GM19035 (cell line): ENCODE measurements around the gene ELP1.
"Not testable (repeated sequence)": the region's sequence is repeated elsewhere in the genome, so short reads cannot be mapped to it uniquely, and the experiment has no call there.

Experiments
- ATAC-seq: cut with Tn5 transposase; IDR thresholded peaks from one replicate; pipeline ENCODE4 v1.9.1; 2021; ENCODE audit not compliant: unreplicated experiment

The ELP1 gene

DNA sequence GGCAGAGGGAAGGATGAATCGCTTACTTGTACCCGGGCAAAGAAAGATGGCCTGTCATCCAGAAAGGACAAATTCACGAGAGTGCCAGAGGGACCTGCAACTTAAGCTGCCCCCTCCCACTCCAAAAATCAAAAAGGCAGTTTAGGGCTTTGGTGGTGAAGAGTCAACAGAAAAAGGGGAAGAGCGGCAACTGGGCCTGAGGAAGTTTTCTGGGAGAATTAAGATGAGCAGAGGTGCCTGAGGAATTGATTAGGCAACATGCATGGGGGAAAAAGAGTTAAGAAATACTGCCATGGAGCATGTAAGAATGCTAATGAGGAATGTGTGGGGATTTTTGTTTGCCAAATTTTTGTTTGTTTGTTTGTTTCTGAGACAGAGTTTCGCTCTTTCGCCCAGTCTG lies 76.4 kb downstream of the ELP1 start:
- no peak for ATAC-seq

DNA sequence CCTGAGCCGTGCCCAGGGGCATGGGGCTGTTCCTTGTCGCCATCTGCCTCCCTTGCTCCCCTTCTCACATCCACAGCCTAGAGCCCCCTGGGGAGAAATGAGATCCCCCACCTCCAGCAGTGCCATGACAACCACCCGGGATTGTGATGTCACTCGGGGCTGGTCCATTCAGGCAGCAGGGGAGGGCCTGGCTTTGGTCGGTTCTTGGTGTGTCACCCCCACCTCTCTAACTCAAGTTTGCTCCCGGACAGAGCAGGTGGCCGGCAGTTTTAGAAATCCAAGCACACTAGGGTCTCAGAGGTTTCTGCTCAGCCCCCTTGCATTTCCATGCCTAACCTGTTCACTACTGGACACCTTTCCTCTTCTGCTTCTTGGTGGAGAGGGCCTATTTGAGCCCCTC lies 78.0 kb downstream of the ELP1 start, which contains the start of gene ACTL7B:
Gene ACTL7B, minus strand, starts transcription at position 99 of the 400 bp plus-strand sequence. Its CDS starts 56 bp downstream, at position 43.
- no peak for ATAC-seq

DNA sequence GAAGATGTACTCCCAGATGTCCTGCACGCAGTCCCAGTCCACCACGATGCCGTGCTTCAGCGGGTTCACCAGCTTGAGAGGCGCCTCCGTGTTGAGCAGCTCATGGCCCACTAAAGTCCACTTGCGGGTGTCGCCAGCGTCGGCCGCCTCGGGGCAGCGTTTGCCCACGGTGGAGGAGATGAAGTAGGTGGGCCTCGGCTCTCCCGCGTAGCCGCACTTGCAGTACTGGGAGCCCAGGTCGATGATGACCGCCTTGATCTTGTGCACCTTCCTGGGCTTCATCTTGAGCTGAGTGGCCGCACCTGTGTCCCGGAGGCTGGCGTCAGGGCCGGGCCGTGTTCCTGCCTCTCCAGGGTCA lies 78.4 kb downstream of the ELP1 start:
- ATAC-seq, result no peak

DNA sequence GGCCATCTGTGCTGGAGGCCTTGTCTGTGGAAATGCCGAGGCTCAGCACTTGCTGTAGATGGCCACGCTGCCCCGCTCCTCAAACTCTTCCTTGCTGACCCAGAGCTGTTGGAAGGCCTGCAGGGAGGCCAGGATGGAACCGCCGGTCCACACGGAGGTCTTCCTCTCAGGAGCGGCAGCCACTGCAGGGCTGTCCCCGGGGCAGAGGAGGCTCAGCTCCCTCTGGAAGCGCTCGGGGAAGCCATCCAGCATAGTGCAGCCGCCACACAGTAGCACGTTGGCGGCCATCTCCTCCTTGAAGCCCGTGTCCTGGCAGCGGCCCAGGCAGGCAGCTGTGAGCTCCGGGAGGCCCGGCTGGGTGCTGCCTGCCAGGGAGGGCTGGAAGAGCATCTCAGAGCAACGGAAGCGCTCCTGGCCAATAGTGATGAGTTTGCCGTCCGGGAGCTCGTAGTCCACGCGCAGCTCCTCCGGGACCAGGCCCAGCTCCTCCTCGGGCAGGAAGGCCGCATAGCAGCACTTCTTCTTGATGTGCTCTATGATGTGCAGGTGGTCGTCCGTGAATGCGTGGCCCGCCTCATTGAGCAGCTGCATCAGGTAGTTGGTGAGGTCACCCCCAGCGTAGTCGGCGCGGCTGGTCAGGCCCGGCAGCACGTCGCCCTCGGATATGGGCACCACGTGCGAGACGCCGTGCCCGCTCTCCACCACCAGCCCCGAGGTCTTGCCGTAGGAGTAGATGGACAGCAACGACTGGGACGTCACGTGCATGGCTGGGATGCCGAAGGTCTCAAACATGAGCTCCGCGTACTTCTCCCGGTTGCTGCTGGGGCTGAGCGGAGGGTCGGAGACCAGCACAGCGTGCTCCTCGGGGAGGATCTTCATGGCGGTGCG lies 79.0 kb downstream of the ELP1 start:
- no peak for ATAC-seq

DNA sequence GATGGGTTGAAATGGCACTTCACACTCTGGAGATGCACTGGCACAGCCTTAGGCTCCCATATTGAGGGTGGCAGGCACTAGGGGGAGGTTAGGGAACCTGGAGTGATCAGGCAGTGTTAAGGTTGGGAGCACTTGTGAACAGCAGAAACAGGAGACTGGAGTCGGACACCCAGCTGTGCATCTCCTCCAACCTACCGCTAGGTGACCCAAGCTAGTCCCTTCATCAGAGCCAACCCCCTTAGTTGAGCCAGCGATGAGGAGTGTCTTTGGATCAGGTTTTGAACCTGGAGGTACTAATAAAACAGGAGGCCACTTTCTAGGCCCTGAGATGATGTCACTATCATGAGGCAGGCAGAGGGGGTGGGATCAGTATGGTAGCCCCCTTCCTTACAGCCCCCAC lies 79.8 kb downstream of the ELP1 start:
- no peak for ATAC-seq

DNA sequence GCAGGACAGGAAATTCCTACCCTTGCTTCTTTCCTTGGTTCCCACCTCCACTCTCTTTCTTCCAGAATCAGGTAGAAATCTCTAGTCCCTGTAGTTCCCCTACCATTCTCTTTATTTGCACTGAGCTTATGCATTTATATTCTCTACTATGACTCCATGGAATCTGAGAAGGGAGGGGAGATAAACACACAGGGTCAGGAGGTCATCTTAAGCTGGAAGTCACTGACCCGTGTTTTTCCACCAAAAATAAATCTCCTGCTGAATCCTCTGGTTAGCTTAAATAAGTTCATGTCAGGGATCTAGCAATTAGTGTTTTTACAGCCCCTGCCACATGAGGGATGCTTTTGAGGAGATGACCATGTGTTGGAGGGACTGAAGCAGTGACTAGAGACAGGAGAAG lies 81.8 kb downstream of the ELP1 start:
- no peak for ATAC-seq

DNA sequence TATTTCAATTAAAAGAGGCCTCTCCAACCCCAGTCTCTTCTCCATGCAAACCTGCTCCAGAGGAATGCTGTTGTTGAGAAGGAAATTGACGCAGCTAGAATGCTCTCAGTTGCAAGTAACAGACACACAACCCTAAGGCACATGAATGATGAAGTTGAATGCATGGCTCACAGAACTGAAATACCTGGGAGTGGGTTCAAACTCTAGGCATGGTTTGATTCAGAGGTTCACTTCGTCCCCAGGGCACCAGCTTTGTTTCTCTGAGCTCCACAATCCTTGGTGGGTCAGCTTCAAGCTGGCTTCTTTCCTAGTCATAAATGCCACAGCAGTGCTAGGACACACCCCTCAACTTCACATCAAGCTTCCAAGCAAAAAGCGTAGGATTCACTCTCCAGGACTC lies 82.8 kb downstream of the ELP1 start:
- no peak for ATAC-seq

DNA sequence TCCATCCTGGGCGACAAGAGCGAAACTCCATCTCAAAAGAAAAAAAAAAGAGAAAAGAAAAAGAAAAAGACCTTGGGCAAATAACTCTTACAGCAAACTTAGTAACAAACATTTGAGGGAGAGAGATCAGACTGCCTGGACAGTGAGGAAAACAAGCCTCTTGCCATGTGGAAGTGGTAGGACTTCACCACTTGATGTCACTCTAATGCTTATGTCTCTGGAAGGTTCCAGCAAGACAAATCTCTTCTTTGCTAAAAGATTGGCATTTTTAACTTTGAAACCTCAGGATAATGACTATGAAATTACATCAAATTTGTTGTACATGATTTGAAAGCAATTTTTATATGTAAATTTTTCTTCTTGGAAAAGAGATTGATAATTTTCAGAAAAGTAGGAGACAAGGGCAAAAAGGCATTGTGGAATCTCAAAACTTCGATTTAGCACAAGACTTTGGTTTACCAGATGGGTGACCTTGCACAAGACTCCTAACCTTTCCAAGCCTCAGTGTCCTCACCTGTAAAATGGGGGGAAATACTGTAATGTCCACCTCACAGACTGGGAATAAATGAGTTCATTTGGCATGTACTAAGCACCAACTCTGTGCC lies 83.5 kb downstream of the ELP1 start:
- ATAC-seq, result no peak

DNA sequence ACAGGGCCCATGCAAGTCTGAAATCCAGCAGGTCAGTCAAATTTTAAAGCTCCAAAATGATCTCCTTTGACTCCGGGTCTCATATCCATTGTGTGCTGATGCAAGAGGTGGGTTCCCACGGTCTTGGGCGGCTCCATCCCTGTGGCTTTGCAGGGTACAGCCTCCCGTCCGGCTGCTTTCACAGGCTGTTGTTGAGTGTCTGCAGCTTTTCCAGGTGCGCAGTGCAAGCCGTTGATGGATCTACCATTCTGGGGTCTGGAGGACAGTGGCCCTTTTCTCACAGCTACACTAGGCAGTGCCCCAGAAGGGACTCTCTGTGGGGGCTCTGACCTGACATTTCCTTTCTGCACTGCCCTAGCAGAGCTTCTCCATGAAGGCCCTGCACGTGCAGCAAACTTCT lies 85.6 kb downstream of the ELP1 start:
- not testable (repeated sequence) for ATAC-seq

DNA sequence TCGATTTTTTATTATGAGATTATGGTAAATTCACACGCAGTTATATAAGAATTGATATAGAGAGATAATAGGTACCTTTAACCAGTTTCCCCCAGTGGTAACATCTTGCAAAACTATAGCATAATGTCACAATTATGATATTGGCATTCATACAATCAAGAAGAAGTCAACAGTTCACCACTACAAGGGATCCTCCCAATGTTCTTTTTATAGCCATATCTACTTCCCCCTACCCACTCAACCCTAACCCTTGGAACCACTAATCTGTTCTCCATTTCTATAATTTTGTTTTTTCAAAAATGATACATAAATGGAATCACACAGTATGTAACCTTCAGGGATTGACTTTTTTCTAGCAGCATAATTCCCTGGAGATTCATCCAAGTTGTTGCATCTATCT lies 88.0 kb downstream of the ELP1 start:
- no peak for ATAC-seq

DNA sequence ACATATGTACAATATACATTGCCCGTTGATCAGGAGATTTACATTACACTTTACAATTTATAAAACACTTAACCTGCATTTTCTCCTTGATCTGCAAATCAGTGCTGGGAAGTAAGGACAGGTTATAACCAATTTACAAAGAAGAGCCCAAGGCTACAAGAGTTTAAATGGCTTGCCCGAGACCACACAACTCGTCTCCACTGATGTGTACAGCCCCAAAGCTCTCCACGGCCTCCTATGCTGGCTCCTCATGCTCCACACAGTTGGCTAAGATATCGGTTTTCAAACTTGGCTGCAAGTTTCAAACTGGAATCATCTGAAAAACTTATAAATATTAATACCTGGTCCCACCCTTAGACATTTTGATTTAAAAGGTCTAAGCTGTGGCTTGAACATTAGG lies 88.4 kb downstream of the ELP1 start:
- no peak for ATAC-seq

DNA sequence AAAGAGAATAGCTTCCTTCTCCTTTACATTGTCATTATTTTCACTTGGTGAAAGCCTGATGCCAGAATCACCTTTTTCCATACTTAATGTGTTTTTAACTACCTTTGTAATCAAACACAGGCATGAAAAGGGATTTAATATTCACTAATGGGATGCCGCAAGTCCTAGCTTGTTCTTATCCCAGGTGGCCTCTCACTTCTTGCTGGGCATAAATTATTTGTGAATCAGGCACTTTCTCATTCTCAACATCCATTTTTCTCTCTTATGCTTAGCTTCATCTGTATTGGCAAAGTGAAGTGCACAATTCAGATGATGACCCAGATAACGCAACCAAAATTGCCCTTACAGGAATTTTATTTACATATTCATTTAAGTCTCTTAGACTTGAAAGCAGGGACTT lies 89.1 kb downstream of the ELP1 start:
- ATAC-seq, result no peak

DNA sequence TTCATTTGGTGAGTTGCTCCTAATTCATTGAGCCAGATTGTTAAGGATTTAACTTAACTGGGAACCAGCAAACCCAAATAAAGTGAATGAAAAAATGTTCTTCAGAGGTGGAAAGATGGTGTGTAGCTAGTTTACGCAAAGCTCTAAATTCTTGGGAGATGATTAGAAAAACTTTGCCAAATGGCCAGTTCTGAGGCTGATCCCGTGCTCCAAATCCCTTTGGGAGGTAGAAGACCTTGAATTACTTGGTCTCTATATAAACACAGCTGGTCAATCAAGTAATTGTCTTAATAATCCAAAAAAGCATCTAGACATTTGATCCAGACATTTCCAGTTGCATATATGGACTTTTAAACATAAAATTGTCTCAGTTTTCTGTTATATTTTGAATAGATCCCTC lies 89.5 kb downstream of the ELP1 start:
- ATAC-seq, result no peak

DNA sequence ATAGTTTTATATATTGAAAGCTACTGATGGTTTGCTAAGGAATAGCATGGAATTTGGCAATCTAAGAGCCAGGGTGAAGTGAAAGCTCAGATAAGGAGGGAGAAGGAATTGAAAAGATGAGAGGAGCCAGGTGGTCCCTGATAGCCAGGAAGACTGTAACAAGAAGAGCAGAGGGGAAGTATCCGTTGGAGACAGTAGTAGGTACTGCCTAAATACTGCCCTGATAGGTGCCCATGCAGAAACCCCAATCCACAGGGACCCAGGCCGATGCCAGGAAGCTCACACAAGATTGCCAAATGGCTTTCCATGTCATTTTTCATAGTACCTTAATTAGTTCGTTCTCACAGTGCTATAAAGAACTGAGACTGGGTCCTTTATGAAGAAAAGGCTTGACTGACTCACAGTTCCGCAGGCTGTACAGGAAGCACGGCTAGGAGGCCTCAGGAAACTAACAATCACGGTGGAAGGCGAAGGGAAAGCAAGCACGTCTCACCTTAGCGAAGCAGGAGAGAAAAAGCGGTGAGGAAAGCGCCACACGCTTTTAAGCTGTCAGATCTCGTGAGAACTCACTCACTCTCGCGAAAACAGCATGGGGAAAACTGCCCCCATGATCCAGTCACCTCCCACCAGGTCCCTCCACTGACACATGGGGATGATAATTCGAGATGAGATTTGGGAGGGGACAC lies 91.2 kb downstream of the ELP1 start:
- ATAC-seq, result no peak

DNA sequence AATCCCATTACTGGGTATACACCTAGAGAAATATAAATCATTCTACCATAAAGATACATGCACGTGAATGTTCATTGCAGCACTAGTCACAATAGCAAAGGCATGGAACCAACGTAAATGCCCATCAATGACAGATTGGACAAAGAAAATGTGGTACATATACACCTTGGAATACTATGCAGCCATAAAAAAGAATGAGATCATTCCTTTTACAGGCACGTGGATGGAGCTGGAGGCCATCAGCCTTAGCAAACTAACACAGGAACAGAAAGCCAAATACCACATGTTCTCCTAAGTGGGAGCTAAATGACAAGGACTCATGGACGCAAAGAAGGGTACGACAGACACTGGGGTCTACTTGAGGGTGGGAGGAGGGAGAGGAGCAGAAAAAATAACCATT lies 94.4 kb downstream of the ELP1 start:
- not testable (repeated sequence) for ATAC-seq

DNA sequence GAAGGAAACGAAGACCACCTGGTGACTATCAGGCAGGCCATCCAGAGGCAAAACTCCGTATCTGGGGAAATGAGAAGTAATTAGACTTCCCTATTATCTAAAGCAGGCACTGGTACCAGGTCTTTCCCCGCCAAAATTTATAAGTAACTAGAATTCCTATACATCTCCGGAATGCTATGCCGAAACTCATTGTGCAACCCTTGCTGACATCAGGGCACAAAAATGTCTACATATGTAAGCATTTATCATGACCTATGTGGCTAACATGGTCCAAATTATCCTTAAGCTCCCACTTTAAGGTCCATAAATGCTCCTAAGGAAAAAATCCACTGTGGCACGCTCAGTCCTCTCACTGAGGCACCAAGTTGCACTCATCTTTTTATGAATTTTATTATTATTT lies 95.9 kb downstream of the ELP1 start:
- ATAC-seq, result no peak

DNA sequence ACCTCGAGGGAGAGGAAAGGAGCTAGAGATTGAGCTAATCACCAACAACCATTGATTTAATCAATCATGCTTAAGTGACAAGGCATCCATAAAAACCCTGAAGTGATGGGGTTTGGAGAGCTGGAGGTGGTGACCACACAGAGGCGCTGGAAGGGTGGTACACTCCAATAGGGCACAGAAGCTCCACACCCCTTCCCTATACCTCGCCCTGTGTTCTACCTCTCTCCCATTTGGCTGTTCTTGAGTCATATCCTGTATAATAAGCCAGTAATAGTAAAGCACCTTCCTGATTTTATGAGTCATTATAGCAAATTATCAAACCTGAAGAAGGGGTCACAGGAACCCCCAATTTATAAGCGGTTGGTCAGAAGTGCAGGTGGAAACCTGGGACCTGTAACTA lies 96.4 kb downstream of the ELP1 start:
- no peak for ATAC-seq

DNA sequence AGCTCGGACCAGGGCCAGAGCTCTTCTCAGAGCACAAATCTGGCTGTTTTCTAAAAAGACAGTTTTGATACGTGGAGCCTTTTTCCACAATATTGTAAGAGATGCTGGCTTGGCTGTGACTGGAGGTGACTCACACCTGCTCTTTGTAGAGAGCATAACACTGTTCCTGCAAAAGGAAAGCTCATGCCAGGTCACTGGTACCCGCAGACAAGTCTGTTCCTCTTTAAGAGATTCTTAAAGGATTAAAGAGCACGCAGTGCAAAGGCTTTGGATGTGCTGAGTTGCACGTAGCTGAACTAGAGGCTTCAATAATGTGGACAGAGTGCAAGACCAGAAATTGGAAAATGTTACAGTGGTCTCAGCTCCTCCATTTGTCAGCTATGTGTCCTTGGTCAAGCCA lies 97.1 kb downstream of the ELP1 start:
- no peak for ATAC-seq

DNA sequence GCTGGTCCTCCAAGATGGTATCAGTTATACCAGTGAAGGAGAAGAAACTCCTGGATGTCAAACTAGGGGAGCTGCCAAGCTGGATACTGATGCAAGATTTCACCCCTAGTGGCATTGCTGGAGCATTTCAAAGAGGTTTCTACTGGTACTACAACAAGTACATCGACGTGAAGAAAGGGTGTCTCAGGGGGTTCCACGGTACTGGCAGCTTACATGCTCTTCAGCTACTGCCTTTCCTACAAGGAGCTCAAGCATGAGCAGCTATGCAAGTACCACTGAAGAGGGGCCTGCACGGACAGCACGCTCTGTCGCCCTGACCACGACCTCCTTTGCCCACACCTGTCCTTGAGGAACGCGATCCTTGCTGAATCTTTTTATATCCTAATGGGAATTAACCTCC lies 97.6 kb downstream of the ELP1 start:
- no peak for ATAC-seq

DNA sequence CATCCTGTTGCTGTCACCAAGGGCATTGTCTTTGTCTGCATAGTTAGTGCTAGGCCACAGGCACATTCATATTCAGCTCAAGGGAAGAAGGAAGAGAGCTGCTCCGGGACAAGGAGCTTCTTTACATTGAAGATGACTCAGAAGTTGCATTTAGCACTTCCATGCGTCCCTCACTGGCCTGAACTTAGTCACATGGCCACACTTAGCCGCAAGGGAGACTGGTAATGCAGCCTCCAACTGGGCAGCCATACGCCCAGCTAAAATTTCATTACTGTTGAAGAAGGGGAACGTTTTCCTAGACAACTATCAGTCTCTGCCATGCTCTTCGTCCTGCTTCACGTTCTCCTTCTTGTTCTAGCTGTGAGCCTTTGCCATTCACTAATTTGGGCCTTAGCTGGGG lies 98.1 kb downstream of the ELP1 start:
- no peak for ATAC-seq

DNA sequence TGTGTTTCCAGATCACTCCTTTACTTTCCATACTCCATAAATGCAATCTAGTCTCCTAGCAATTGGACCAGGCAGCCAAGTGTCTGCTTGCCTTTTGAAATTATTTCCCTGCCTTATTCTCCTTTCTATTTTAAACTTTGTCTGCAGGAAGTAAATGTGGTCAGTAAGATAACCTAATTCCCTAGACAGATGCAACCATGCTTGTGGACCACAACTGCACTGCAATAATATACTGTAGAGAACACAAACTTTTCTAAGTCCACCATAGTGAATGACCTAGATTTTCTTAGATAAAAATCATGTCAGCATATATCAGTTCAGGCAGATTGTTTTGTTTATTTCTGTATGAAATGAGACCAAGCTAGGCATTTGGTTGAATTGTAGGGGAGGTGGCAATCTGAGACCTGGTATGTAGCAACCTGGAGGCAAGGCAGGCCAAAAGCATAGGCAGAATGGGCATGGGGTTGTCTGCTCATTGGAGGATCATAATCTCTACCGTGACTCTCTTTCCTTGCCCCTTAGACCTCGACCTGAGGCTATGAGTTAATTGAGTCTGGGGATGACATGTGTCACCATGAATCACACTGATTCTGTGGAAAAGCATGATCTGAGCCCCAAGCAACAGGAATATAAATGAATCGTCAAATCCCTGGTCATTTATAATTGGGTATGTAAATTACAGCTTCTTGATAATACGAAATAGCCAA lies 98.8 kb downstream of the ELP1 start:
- ATAC-seq, result no peak

DNA sequence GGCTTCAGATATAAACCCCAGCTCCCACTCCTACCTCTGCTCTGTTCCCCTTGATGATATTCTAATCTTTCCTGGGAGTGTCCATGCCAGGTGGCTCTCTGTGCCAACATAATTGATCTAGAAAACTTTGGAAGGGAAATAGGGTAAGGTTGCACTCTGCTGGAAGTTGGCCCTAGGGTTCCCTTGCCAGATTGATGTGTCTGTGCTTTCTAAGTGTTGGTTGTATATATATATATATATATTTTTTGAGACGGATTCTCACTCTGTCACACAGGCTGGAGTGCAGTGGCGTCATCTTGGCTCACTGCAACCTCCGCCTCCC lies 101.8 kb downstream of the ELP1 start:
- no peak for ATAC-seq
